GM23248 (cell line): ENCODE results near the gene SBF2. TPM values are rescaled to one million over a fixed set of nuclear protein-coding genes. Genes with fewer than 3 reads are reported as not detected.
"Not testable (repeated sequence)": the region's sequence is repeated elsewhere in the genome, so short reads cannot be mapped to it uniquely, and the experiment has no call there.

Experiments
- DNase-seq: peaks from one replicate; pipeline ENCODE4 v3.0.0-alpha.2; 2015
- H2AFZ ChIP-seq: fragments of 200-600 bp; sonication (generic); 2 replicates; pipeline ENCODE4 v1.6.1; 2016; ENCODE audit warnings: antibody characterized with exemption
- H3F3A ChIP-seq: fragments of 200-600 bp; sonication (generic); 2 replicates; pipeline ENCODE4 v1.6.1; 2016; ENCODE audit warnings: mild to moderate bottlenecking, antibody characterized with exemption, mixed run types; ENCODE audit not compliant: insufficient read depth
- H3K27ac ChIP-seq: fragments of 200-600 bp; sonication (generic); 2 replicates; pipeline ENCODE4 v1.5.1; 2016; ENCODE audit warnings: mild to moderate bottlenecking
- H3K27me3 ChIP-seq: fragments of 200-600 bp; sonication (generic); replicated peaks from 2 replicates; pipeline ENCODE4 v1.6.1; 2016; ENCODE audit warnings: mild to moderate bottlenecking; ENCODE audit not compliant: insufficient read depth
- H3K36me3 ChIP-seq: fragments of 200-600 bp; sonication (generic); 2 replicates; pipeline ENCODE4 v1.6.1; 2016; ENCODE audit warnings: low read depth, mild to moderate bottlenecking
- H3K4me1 ChIP-seq: fragments of 200-600 bp; sonication (generic); 2 replicates; pipeline ENCODE4 v1.6.1; 2016; ENCODE audit warnings: mild to moderate bottlenecking; ENCODE audit not compliant: insufficient read depth
- H3K4me2 ChIP-seq: fragments of 200-600 bp; sonication (generic); one replicate; pipeline ENCODE4 v1.6.1; 2016; ENCODE audit warnings: mild to moderate bottlenecking; ENCODE audit not compliant: unreplicated experiment
- H3K4me3 ChIP-seq: fragments of 200-600 bp; sonication (generic); 2 replicates; pipeline ENCODE4 v1.5.1; 2016; ENCODE audit warnings: mild to moderate bottlenecking
- H3K79me2 ChIP-seq: fragments of 200-600 bp; sonication (generic); 2 replicates; pipeline ENCODE4 v1.6.1; 2016; ENCODE audit warnings: mild to moderate bottlenecking; ENCODE audit not compliant: insufficient read depth
- H3K9ac ChIP-seq: fragments of 200-600 bp; sonication (generic); 2 replicates; pipeline ENCODE4 v1.6.1; 2016; ENCODE audit warnings: mild to moderate bottlenecking
- H3K9me2 ChIP-seq: fragments of 200-600 bp; sonication (generic); 2 replicates; pipeline ENCODE4 v1.6.1; 2016; ENCODE audit warnings: mixed run types, mild to moderate bottlenecking, moderate library complexity; ENCODE audit not compliant: insufficient read depth
- H3K9me3 ChIP-seq: fragments of 200-600 bp; sonication (generic); one replicate; pipeline ENCODE4 v1.6.1; 2017; ENCODE audit warnings: low read depth
- H4K20me1 ChIP-seq: fragments of 200-600 bp; sonication (generic); 2 replicates; pipeline ENCODE4 v1.6.0; 2016; ENCODE audit not compliant: insufficient read depth
- EZH2 ChIP-seq: fragments of 200-600 bp; sonication (generic); IDR thresholded peaks from 2 replicates; pipeline ENCODE4 v1.6.1; 2018; ENCODE audit warnings: antibody characterized with exemption, mild to moderate bottlenecking; ENCODE audit not compliant: insufficient read depth, poor library complexity, severe bottlenecking
- EZH2phosphoT487 ChIP-seq: fragments of 200-600 bp; sonication (generic); IDR thresholded peaks from 2 replicates; pipeline ENCODE4 v1.6.1; 2018; ENCODE audit warnings: antibody characterized with exemption, moderate library complexity, mild to moderate bottlenecking, low read depth; ENCODE audit not compliant: insufficient read depth
- WGBS, 2 experiments: methylation state at CpG; one replicate each; pipeline ENCODE4 v1.1.6; 2015 to 2017; ENCODE audit warnings: low lambda C conversion rate in 2 of 2, low coverage in 1 of 2; ENCODE audit errors: missing lambda C conversion rate in 2 of 2; 5-methylcytosine and 5-hydroxymethylcytosine counted together
- in situ Hi-C: fragments of 300-500 bp; cut with MboI; formaldehyde crosslinking; loops from 2 replicates; pipeline ENCODE4 v1.15.0; 2020
- polyA plus RNA-seq: library from polyadenylated mRNA; unstranded; fragments of >200 nt; fragmentation: Nextera tagmentation; extraction: Ambion mirVana; gene quantifications from 2 replicates; pipeline ENCODE4 v1.2.1, GENCODE V29; 2016
- total RNA-seq: library from RNA; depleted of rRNA; stranded (reverse); fragments of >200 nt; shearing (Covaris generic); gene quantifications from 2 replicates; pipeline ENCODE4 v1.2.3, GENCODE V29; 2014

The SBF2 gene
- total and polyA plus RNA-seq, 2 experiments from 2014 or later: 21.9 to 32.7 TPM

DNA sequence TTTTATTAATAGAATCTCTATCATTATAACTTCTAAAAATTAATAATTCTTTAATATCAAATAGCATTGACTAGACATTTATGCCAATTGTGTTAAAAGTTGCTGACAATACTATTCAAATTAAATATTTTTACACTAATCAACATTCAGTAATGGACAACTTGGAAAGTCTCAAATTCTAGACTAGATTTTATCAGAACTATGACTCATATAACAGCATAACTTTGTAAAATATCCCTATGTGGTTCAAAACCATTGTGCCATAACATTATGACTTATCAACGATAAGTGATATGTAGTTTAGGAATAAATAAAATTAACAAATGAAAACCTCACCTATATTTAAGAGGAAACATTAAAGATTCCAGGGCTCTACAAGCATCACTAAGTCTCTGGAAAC, 291.8 kb downstream of the SBF2 start:
- no peak overlapping the region for H3K27ac ChIP-seq
- no peaks in the 10 kb centered on the region for H4K20me1 ChIP-seq
- H3K4me1 ChIP-seq: 0 out of 2 replicates have a peak, but pooled peaks cover 3% of the 10 kb centered on the region
- no peaks in the 10 kb centered on the region for H3K27me3 ChIP-seq
- H3K36me3 ChIP-seq: peaks cover 13% of the 10 kb centered on the region
- H2AFZ ChIP-seq: no peak overlapping the region
- no peaks in the 10 kb centered on the region for H3K9me2 ChIP-seq
- 91 to 94% methylated on average over 1 of the region's 1 CpG for WGBS, 2 experiments
- no peaks in the 10 kb centered on the region for H3K9me3 ChIP-seq
- in situ Hi-C loops: no loop called here
- DNase-seq: peak; percentile 14
- no peaks in the 10 kb centered on the region for H3K79me2 ChIP-seq
- no peak overlapping the region for H3K9ac ChIP-seq
- no peak overlapping the region for H3K4me2 ChIP-seq
- H3F3A ChIP-seq: 0 out of 2 replicates have a peak, but pooled peaks cover 4% of the 10 kb centered on the region
- no peak overlapping the region for H3K4me3 ChIP-seq
- TF ChIP-seq EZH2 (no peak), EZH2phosphoT487 (no peak)

DNA sequence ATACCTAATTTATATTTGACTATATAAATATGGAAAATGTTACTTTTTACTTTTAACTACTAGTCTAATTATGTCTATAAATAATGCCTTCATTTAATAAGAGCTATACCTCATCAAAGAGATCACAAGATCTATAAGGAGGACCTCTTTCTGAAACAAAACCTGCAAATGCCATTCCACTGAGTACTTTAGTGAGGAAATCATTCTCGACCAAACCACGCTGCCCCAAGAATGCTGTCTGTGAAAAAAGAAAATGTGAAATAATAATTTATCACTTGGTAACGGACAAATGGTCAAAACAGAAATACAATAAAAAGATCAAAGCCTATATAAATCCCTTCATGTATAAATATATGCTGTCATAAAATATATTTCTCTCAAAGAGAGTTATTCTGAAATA, 301.7 kb downstream of the SBF2 start:
- Histone ChIP-seq H2AFZ (no peak overlapping the region), H3K9me2 (no peaks in the 10 kb centered on the region), H3K9me3 (peaks cover 4% of the 10 kb centered on the region), H3K9ac (no peak overlapping the region), H3K4me1 (peaks cover 21% of the 10 kb centered on the region), H4K20me1 (no peaks in the 10 kb centered on the region), H3K27ac (no peak overlapping the region), H3K4me2 (no peak overlapping the region), H3K27me3 (no peaks in the 10 kb centered on the region), H3F3A (peaks cover 11% of the 10 kb centered on the region), H3K79me2 (no peaks in the 10 kb centered on the region), H3K36me3 (peaks cover 7% of the 10 kb centered on the region), H3K4me3 (no peak overlapping the region)
- in situ Hi-C loops: loop anchor here (25.0 kb wide), 2 partner anchors 320 to 745 kb away; partner anchors contain the start of gene ADM
- TF ChIP-seq EZH2phosphoT487 (no peak), EZH2 (no peak)
- WGBS, 2 experiments: 61 to 70% methylated on average over 3 of the region's 3 CpGs
- DNase-seq: peak; percentile 30

DNA sequence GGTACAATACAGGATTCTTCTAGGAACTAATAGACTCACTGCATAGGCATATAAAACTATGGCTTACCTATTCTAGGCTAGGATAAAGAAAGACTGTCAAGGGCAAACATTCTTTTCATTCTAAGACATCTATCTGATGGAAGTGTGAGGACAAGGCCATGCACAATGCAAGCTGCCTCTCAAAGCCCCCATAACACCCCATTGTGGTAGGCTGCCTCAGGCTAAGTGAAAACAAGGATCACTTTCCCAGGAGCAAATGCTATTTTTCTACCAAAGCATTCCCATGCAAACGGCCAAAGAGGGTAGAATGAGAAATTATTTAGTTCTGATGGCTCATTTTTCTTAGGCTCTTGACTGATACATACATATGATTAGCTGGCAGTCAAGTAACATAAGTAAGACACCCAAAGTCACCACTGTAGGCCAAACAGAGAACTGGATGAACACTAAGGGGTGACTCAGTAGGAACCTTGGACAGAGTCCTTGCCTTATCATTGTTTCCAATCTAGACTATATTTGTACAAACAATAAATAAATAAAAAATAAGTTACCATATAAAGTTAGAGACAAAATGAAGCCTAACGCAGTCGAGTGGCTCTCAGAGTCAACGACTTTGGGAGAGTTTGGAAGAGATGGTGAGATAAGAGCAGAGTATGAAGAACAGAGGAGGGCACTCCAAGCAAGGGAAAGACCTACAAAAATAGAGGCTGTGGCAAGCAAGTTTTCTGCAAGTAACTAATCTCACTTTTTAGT, 303.6 kb downstream of the SBF2 start:
- peak; percentile 64 for DNase-seq
- Histone ChIP-seq H3K4me2 (no peak overlapping the region), H2AFZ (no peak overlapping the region), H3K27me3 (no peaks in the 10 kb centered on the region), H4K20me1 (no peaks in the 10 kb centered on the region), H3K9me2 (no peaks in the 10 kb centered on the region), H3K9me3 (peaks cover 4% of the 10 kb centered on the region), H3F3A (peaks cover 11% of the 10 kb centered on the region), H3K36me3 (peaks cover 11% of the 10 kb centered on the region), H3K27ac (no peak overlapping the region), H3K9ac (no peak overlapping the region), H3K4me3 (no peak overlapping the region), H3K79me2 (0 out of 2 replicates have a peak, but pooled peaks cover 3% of the 10 kb centered on the region), H3K4me1 (peaks cover 21% of the 10 kb centered on the region)
- in situ Hi-C loops: loop anchor here (25.0 kb wide), 2 partner anchors 322 to 747 kb away; partner anchors contain the start of gene ADM
- 38 to 42% methylated on average over 4 of the region's 4 CpGs for WGBS, 2 experiments
- TF ChIP-seq EZH2 (no peak), EZH2phosphoT487 (no peak)

DNA sequence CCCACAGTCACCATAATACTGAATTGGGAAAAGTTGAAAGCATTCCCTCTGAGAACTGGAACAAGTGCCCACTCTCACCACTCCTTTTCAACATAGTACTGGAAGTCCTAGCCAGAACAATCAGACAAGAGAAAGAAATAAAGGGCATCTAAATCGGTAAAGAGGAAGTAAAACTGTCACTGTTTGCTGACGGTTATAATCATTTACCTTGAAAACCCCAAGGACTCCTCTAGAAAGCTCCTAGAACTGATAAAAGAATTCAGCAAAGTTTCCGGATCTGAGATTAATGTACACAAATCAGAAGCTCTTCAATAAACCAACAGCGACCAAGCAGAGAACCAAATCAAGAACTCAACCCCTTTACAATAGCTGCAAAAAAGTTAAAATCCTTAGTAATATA, 306.7 kb downstream of the SBF2 start:
- H3K27ac ChIP-seq, H3K9me3 ChIP-seq, H3K9me2 ChIP-seq, H2AFZ ChIP-seq, DNase-seq, H3K9ac ChIP-seq, H3K4me2 ChIP-seq, H4K20me1 ChIP-seq, H3K79me2 ChIP-seq, H3K4me3 ChIP-seq, H3K27me3 ChIP-seq: not testable (repeated sequence)
- in situ Hi-C loops: loop anchor here (25.0 kb wide), 2 partner anchors 325 to 750 kb away; partner anchors contain the start of gene ADM
- WGBS, 2 experiments: 97 to 99% methylated on average over 4 of the region's 4 CpGs
- peaks cover 17% of the 10 kb centered on the region for H3K4me1 ChIP-seq
- H3K36me3 ChIP-seq: peaks cover 11% of the 10 kb centered on the region
- H3F3A ChIP-seq: peaks cover 11% of the 10 kb centered on the region
